CD4-positive, alpha-beta T cell treated with Interleukin-15 for 4 hours (primary cell): ENCODE measurements around the gene CDCA4.
"Not testable (repeated sequence)": the region's sequence is repeated elsewhere in the genome, so short reads cannot be mapped to it uniquely, and the experiment has no call there.

Experiments used
- DNase-seq: peaks from one replicate; pipeline ENCODE4 v3.0.0-alpha.2; 2020; ENCODE audit warnings: low spot score

CDCA4 gene

DNA sequence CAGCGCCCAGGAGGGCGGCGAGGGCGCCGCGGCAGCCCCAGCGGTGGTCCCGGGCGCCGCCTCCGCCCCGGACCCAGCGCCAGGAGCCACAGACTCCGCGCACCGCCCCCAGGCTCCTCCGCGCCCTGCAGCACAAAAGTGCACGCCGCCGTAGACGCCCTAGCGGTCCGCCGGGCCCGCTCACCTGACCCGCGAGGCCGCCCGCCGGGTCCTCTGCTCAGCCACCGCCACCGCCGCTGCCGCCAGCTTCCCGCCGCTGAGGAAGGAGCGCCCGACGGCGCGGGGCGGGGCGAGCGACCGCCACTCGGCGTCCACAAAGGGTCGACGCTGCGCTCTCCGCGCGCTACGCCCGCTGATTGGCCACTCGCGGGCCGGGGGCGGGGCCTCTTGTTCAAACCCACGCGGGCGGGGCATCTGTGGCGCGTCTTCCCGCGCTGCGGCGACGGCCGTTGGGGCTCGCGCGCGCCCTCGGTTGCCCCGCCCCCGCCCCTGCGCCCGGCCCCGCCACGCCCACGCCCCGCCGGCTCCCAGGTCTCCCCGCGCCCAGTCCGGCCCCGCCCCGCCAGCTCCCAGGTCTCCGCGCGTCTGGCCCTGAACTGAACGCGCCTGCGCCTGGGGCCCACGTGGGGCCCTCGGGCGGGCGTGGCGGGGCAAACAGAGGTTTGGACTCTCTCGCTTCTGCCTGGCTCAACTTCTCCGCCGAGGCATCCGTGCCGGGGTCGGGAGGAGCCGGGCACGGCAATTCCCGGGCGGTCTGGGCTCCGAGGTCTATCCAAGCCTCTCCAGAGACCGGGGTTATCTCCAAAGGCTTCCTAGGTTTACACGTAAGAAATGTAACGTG, at the start of gene CDCA4:
Gene CDCA4, minus strand, starts transcription at position 269 of the 841 bp plus-strand sequence. CDS start 9,154 bp downstream, outside the sequence.
- DNase-seq, result peak; percentile 98

DNA sequence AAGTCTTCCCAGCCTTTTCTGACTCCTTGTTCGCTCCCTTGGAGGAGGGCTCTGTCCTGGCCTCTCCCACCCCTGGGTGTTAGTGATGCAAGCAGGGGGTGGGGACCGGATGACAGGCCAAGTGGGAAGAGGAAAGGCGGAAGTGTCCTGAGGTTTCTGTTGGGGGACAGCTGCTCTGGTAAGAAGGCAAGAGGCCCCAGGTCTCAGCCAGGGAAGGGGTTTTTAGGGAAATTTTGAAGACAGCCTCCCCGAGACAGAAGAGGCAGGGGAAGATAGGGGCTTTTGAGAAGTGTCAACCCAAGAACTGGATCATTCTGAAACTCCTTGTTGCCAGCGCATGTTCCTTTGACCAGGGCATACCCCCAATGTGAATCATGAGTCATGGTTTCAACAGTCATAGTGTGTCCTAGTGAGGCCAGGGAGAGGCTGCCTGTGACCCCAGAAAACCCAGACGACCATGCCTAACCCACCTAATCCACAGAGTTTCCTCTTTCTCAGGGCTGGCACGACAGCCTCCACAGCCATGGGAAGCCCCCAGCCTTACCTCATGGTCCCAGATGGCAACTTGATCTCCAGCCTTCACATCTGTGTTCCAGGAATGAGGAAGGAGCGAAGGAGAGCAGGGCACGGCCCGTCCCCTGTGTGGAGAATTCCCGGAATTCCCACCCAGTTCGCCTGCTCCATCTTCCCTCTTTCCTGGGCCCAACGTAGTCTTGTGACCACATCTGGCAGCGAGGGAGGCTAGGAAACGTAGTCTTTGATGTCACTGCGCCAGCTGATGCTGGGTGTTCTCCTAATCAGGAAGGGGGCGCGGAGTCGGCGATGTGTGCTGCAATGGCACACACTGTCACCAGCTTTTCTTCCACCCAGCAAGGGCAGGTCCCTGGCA, 49.2 kb upstream of the CDCA4 start:
- DNase-seq, result peak; percentile 37

DNA sequence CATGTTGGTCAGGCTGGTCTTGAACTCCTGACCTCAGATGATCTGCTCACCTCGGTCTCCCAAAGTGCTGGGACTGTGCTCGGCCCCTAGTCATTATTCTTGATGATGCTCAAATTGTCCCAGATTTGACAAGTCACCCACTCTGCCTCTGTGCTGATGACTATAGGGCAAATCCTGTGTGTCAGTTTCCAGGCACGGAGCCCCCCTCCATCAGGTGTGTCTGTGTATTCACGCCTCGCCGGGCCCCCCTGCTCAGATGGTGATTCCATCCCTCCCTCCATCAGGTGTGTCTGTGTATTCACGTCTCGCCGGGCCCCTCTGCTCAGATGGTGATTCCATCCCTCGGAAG, 48.6 kb upstream of the CDCA4 start:
- no peak for DNase-seq

DNA sequence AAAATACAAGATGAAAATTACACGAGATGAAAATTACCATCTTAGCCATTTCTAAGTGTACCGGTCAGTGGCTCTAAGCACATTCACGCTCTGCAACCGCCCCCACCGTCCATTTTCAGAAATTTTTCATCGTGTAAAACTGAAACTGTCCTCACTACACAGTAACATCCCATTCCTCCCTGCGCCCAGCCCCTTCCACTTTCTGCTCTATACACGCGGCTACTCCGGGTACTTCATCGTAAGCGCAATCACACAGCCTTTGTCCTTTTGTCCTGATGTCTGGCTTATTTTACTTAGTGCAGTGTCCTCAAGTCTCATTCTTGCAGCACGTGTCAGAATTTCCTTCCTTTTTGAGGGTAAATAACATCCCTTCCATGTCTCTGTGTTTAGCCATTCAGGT, 47.9 kb upstream of the CDCA4 start:
- no peak for DNase-seq

DNA sequence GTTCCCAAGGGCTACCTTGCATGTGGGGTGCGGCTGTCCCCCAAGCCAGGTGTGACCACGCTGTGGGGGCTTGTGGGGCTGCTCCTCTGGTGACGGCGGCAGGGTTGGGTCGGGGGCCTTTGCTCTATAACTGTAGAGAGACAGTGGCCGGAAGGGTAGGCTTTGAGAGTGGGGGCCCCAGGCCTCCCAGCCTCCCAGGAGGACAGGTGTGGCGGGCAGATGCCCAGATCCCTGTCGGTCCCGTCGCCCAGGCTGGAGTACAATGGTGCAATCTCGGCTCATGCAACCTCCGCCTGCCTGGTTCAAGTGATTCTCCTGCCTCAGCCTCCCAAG, 47.1 kb upstream of the CDCA4 start:
- DNase-seq, result no peak

DNA sequence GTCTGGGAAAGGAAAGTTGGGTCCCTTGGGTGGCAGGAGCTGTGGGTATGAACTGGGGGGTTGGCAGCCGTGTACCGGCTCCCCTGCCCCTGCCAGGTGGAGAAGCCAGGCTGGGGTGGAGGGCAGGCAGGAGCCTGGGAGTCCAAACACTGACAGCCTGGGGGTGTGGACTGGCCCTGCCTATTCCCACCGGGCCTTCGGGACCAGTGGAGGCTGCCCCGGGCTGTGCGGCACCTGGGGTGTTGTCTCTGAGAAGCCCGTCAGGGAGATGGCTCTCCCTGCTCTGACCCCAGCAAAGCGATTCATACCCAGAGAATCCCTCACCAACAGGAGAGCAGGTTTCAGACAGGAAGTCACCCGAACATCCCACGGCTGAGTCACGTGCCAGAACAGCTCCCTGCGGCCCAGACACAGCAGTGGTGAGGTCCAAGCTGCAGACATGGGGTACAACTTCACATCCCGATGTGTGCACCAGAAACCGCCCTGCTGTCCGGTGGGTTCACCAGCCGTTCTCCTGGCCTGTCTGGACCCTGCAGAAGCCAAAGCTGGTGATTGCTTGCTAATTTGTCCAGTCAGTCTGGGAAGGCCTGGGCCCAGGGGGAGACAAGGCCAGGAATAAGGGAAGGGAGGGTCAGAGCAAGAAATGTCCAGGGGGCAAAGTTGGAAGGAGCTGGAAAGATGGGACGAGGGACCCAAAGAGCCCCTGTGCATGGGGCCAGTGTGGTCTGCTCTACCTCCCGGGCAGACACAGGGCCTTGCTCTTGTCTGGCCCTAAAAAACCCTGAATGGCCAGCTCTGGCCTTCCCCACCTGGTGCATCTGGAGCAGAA, 46.5 kb upstream of the CDCA4 start:
- peak; percentile 60 for DNase-seq

DNA sequence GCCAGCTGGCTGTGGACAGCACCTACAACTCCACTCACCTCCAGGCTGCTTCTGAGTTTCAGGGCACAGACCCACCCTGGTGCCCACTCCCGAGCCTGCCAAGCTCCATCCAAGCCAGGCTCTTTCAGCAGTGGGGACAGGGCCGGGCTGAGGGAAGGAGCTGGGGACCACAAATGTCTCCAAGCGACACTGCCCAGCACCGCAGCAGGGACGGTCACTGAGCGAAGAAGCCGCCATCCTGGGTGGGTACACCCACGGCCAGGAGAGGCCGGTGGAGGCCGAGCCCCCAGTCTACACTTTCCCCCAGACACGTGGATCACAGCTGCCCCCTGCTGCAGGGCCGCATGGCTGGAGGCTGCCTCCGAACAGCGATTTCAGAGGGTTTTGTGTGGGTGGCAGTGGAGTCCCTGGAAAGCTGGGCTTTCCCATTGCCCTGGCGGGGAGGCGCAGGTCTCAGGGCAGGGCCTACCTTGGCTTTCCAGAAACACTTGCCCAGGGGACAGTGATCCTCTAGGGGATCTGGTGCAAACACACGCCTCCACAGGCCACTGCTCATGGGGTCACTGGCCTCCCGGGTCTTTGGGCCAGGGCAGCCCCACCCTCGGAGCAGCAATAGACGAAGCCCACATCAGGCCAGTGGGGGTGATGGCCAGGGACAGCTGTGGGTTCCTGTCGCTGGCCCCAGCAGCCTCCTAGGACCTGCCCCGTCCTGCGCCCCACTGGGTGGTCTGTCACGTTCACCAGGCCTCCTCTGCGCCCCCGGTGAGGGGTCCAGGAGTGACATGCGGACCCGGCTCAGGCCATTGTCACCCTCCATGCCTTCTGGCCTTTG, 45.6 kb upstream of the CDCA4 start:
- no peak for DNase-seq

DNA sequence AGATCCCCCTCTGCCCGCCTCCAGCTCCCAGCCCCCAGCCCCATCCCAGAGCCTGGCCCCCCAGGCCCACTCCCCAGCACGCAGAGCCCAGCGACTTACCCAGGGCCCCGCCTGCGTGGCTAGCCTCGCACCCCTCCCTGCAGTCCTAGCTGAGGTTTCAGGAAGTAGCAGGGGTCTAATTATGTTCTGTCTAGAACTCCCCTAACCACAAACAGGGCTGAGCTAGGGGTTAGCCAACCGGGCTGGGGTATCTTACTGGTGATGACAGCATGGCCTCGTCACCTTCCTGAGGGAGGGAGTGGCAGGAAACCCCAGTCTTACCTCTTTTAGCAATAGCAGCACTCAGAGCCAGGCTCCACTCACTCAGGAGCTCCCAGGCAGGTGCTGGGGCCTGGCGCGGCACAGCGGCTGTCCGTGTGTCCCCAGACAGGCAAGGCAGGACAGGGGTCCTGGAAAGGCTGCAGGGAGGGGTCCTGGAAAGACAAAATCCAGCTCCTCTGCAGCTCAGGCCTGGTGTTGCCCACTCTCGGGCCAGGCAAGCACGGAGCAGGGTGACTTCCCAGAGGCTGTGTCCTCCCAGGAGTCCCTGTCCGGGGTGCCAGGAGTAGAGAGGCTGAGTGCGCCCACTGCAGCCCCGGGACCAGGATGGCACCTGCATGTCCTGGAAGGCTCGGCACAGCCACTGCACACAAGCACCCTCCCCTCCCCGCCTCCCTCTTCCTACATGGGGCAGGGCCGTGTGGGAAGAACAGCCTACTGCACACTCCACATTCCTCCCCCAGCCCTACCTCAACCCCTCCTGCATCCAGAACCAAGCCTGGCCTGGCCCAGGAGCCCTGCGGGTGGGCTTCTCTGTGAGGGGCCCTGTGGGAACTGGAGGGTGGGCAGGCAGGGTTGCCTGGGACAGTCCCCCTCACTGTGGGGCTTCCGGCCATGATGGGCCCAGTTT, 44.7 kb upstream of the CDCA4 start, which contains the start of gene GPR132:
Gene GPR132, minus strand, starts transcription at position 151 of the 949 bp plus-strand sequence. CDS start 10,010 bp downstream, outside the sequence.
- peak; percentile 96 for DNase-seq

DNA sequence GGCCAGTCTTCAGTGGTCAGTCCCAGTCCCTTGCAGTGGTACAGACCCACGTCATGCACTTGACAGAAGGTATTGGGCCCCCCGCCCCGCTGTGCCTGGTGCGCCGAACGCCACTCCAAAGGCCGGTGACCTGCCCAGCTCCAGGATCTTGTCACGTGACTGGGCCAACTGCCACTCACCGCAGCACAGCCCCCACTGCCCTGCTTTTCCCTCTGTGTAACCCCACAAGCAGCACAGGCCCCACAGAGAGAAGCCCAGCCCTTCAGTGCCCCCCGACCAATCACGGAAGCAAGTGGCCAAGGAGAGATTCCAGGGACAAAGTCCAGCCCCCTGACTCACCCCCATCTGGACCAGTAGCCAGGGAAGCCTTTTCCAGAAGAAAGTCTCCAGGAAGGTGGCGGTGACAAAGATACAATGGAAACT, 43.8 kb upstream of the CDCA4 start:
- peak; percentile 35 for DNase-seq

DNA sequence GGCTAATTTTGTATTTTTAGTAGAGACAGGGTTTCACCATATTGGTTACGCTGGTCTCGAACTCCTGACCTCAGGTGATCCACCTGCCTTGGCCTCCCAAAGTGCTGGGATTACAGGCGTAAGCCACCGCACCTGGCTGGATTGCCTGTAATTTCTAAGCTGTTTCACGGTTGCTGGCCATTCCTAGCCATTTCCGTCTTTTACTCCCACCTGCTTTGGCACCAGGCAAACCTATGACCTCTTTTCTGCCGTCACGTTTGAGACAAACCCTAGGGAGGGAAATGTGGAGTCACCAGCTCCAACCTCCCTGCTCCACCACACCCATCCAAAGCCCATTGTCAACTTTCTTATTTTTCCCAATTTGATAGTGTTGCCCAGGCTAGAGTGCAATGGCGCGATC, 43.1 kb upstream of the CDCA4 start:
- DNase-seq, result no peak

DNA sequence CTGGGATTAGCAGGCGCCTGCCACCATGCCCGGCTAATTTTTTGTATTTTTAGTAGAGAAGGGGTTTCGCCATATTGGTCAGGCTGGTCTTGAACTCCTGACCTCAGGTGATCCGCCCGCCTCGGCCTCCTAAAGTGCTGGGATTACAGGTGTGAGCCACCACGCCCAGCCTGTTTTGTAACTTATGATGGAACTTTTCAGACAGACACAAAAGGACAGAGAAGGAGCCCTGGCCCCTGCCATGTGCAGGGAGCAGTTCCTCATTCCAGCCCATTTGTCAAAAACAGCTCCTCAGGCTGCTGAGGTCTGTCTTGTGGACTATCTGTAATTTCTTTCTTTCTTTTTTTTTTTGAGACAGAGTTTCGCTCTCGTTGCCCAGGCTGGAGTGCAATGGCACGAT, 42.6 kb upstream of the CDCA4 start:
- not testable (repeated sequence) for DNase-seq

DNA sequence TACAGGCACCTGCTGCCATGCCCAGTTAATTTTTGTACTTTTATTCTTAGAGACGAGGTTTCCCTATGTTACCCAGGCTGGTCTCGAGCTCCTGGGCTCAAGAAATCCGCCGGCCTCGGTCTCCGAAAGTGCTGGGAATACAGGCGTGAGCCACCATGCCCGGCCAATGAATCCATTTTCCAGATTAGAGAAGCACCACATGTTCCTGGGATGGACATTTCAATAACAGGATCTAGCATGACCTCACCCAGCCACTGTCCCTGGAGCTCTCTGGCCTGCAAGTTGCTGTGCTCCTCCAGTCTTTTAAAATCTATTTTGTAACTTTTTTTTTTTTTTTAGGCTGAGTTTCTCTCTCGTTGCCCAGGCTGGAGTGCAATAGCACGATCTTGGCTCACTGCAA, 42.2 kb upstream of the CDCA4 start:
- no peak for DNase-seq

DNA sequence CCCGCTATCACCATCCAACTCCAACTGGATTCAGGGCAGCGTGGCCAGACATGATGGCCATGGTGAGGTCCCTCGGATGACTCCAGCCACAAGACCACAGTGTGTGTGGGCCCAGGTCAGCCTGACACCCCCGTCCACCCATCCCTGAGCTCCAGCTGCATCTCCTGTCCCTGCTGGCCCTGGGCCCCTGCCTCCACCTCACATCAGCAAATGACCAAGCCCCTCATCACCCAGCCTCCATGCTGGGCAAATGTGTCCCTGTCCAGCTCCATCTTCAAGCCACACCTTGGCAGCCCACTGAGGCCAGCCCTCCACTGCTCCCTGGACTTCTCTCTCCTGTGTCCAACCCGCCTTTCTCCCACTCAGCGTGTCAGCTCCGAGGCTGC, 41.2 kb upstream of the CDCA4 start:
- no peak for DNase-seq

DNA sequence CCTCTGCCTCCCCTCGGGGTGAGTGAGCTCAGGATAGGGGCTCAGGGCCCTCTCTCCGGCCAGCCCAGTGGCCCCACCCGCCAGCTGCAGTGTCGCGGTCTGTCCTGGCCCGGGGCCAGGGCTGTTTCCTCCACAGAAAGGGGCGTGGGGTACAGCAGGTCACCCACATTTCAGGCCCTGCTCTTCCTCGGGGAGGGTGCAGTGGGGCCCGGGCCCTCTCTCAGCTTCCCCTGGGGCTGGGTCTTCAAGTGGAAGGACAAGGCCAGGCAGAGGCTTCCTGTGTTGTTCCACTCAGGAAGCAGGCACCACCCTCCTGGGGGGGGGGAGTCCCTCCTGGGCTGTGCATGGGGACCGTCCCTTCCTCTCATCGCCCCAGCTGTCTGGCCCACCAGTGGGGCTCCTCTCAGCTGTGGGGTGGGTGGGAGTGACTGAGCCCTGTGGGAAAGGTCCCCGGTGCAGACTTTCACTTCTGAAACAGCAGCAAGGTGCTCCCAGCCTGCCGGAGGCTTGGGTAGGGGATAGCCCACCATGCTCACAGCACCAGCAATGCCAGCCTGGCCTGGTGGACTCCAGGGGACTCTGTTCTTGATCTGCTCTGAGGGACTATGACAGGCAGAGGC, 40.7 kb upstream of the CDCA4 start:
- DNase-seq, result peak; percentile 37

DNA sequence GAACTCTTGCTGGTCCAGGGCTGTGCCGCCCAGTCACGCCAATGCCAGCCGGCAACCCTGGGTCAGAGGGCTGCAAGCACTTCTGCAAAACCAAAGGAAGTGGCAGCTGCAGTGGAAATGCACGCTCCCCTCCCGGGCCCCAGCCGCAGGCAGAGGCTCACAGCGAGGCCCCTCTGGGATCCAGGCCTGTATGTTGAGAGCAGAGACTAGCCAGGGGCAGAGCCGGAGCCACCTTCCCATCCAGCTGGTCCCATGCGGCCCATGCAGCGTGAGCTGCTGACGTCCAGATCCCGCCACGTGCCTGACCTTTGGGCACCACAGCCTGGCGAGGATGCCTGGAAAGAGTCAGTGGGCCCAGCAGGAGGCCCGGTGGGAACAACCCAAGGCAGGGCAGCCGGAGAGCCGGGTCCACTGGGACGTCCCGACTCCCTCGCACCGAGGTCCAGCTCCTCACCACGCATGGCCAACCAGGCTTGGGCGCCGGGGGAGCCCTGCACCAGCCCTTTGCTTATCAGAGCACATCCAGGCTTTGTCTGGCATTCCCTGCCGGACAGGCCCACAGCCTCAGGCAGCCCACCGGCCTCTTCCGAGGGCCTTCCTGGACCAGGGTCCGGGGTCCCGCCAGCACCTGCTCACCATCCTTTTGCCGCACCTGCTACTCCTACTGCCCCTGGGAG, 40.0 kb upstream of the CDCA4 start:
- no peak for DNase-seq

DNA sequence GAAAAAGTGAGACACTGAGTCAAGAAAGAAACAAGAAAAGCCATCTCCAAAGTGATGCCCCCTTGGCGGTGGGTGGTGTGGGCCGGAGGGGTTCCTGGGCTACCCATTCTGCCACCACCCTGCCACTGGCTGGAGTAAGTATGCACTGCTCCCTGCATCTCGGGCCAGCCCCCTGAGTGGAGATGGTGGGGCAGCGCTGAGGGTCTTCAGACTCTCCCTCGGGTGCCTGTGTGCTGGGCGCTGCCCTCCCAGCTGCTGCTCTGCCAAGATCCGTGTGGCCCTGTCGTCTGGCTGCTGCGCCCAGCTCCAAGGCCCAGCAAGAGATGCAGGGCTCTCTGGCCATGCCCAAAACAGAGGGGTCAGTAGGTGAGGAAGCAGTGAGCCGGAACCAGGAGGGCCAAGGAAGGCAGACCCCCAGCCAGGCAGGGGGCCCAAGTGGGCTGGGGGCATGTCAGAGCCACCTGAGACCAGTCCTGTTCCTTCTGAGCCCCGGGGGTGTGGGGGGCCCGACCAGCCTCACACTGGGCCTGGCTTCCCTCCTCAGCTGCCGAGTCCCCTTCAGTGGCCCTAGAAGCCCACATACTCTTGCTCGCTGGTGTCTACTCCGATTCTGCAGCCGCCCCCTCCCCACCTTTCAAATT, 39.2 kb upstream of the CDCA4 start:
- no peak for DNase-seq

DNA sequence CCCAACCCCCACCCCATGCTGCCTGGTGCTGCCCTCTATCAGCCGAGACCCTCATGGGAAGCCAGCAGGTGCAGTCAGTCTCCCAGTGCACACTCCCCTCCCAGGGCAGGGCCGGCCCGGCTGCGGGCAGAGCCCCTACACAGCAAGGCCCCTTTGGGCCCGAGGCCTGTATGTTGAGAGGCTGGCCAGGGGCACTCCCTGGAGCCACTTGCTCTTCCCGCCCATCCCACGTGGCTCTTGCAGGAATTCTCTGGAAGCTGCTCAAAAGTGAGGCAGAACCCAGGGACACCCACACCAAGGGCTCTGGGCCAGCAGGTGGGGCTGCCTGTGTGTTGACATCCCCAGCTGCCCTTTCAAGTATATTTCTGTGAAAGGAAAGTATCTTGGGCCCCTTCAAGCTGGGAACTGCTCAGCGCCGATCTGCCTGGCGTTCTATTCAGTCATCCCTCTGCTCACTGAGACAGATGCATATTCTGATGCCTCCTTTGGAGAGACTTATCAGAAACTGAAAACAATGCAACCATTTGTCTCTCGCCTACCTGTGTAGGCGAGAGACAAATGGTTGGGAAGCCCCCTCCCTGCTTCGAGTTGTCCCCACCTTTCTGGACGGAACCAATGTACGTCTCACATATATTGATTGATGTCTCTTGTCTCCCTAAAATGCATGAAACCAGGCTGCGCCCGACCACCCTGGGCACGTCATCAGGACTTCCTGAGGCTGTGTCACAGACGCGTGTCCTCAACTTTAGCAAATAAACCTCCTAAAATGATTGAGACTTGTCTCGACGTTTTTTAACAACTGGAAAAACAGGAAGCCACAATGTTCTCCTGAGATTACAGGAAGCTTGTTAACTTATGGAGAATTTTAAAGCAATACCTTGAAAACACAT, 38.4 kb upstream of the CDCA4 start:
- peak; percentile 59 for DNase-seq
